DLD1 (cell line): ENCODE data around the gene FBXL22.
"Not testable (repeated sequence)": the region's sequence is repeated elsewhere in the genome, so short reads cannot be mapped to it uniquely, and the experiment has no call there.

Experiments used
- in situ Hi-C: cut with HindIII; loops from 2 replicates; pipeline ENCODE4 v1.10.0; 2017; ENCODE audit warnings: low sequenced_read_pairs

The FBXL22 gene

DNA sequence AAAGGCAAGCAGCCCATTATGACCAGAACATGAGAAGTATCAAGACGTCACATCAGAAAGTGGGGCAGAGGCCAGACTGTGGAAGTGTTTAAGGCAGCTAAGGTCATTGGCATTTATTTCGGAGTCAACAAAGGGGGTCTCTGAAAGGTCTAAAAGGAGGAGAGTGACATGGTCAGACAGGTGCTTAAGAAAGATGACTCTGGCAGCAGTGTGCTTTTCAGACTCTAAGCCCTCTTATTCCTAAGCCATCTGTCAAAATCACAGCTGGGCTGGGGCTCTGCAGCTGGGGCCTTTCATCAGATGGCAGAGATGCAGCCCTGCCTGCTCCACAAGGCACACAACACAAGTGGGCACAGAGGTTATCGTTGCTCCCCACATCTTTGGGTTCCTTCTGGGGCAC lies 14.0 kb downstream of the FBXL22 start:
- in situ Hi-C loops: no loop called here

DNA sequence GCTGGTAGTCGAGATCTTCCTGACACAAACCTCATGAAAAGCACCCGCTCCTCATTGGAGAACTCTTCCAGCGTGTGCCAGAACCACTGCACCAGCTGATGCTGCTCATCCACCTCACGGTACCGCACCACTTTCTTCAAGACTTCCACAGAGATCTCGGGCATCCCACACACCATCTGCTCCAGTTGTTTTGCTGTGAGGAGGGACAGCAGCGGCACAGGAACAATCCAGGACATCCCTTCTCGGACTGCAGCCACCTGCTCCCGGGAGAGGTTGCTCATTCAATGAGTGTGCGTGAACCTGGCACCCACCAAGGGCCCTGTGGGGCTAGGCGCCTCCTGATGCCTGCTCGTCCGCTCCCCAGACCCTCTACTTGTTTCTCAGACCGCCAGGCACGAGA lies 15.1 kb downstream of the FBXL22 start:
- in situ Hi-C loops: no loop called here

DNA sequence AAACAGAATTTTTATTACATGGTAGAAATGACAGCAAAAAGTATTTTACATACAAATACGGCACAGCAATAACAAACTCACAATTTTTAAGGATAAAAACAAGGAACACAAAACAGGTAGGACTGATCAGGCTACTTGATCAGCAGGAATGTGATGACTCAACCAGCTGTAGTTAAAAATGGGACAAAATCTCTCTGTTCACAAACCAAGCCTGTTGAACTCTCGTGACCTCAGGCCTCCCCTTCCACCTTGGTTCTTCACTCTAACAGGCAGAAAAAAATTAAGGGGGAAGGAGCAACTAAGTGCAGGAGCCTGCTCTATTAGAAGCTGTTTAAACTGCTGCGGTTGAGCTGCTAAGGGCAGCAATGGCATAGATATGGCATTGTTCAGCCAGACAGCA lies 18.7 kb downstream of the FBXL22 start:
- in situ Hi-C loops: no loop called here

DNA sequence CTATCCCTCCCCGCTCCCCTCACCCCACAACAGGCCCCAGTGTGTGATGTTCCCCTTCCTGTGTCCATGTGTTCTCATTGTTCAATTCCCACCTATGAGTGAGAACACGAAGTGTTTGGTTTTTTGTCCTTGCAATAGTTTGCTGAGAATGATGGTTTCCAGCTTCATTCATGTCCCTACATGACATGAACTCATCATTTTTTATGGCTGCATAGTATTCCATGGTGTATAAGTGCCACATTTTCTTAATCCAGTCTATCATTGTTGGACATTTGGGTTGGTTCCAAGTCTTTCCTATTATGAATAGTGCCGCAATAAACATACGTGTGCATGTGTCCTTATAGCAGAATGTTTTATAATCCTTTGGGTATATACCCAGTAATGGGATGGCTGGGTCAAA lies 20.0 kb downstream of the FBXL22 start:
- in situ Hi-C loops: not testable (repeated sequence)

DNA sequence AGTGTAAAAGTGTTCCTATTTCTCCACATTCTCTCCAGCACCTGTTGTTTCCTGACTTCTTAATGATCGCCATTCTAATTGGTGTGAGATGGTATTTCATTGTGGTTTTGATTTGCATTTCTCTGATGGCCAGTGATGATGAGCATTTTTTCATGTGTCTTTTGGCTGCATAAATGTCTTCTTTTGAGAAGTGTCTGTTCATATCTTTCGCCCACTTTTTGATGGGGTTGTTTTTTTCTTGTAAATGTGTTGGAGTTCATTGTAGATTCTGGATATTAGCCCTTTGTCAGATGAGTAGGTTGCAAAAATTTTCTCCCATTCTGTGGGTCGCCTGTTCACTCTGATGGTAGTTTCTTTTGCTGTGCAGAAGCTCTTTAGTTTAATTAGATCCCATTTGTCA lies 20.4 kb downstream of the FBXL22 start:
- in situ Hi-C loops: not testable (repeated sequence)

DNA sequence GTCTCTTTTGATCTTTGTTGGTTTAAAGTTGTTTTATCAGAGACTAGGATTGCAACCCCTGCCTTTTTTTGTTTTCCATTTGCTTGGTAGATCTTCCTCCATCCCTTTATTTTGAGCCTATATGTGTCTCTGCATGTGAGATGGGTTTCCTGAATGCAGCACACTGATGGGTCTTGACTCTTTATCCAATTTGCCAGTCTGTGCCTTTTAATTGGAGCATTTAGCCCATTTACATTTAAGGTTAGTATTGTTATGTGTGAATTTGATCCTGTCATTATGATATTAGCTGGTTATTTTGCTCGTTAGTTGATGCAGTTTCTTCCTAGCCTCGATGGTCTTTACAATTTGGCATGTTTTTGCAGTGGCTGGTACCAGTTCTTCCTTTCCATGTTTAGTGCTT lies 23.6 kb downstream of the FBXL22 start:
- in situ Hi-C loops: not testable (repeated sequence)

DNA sequence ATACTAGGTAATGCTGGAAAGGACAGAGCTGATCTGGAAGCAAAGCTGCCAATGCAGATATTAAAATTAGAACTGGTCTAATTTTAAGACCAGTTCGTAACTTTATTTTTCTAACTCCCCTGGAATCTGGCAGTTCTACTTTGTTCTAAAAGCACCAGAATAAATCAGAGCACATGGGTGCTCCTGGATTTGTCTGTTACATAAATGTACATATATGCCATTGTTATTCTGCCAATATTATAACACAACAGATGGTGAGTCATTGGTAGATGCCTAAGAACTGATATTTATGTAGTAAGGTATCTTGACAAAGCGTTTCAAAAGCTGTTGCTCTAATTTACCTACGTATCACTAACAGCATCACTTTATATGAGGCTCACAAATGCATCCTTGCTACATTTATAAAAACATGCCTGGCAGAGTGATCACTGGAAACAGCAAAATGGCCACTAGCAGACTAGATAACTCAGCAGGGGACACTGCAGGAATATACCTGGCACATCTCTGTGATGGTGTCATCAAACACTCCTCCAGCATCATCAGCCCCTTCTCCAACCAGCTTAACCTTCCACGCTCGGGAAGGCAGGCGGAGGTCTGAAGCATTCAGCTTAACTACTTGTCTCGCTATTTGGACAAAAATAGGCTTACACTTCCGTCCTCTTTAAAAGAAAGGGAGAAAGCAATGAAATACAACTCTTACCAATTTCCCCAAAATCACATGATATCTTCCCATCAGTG lies 26.2 kb downstream of the FBXL22 start:
- in situ Hi-C loops: no loop called here

DNA sequence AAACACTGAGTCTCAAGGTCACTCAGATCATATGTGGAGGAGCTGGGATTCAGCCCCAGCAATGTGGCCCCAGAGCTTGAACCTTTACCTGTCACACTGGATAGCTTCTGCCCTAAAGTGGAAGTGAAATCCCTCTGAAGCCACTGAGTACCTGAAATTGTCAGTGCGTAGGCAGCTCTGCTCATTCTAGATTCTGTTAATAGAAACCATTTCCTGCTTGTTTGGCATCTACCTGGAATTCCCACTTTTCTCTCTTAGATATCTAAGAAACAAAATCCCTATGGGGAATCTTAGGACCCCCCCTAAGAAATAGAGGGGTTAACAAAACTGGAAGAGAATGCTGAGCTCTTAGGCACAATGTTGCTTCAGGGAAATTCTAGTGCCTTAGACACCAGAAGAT lies 29.8 kb downstream of the FBXL22 start:
- in situ Hi-C loops: no loop called here

DNA sequence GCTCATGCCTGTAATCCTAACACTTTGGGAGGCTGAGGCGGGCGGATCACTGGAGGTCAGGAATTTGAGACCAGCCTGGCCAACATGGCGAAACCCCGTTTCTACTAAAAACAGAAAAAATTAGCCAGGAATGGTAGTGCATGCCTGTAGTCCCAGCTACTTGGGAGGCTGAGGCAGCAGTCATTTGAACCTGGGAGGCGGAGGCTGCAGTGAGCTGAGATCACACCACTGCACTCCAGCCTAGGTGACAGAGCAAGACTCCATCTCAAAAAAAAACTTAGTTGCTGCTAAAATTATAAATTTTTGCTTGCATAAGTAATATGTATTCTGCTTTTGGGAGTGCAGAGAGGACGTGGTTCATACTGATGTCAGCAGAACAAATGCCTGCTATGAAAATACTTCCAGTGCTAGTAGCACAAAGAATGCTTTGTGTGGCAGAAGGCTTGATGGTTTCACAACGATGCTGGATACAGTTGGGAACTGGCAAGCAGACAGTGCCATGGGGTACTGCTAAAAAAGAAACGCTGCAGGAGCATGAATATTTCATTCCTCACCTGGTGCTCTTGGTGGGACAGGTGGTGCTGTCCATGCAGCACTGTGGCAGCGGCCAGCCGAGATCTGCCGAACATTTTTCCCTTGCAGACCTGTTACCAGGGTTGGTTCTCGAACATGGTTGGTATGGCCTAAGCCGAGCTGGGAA lies 31.1 kb downstream of the FBXL22 start:
- in situ Hi-C loops: no loop called here

DNA sequence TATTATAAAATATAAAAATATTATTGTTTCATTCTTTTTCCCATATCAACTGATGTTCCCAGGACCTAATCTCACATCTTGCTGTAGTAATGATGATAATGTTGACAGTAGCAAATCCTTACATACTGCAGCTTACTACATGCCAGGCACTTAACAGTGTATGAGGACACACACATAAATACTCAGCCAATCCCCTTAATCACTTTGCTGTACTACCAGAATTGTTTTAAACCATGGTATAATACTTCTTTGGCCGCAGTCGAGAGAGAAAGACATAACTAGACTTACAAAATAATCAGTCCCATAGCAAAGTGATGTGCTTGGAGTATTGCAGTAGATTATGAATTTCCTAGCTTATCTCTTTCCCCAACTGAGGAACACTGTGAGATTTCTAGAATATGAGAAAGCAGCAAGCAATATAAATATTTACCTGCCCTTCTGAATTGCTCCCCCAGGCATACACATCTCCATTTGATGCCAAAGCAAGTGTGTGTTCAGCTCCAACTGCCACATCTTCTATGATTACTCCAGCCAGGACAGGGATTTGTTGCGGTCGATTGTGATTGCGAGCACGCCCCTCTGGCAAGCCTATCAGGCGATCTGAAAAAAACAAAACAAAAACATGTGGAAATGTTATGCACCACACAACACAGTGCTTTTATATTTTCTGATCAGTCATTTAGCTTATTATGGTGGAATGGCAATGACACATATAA lies 33.0 kb downstream of the FBXL22 start:
- in situ Hi-C loops: no loop called here

DNA sequence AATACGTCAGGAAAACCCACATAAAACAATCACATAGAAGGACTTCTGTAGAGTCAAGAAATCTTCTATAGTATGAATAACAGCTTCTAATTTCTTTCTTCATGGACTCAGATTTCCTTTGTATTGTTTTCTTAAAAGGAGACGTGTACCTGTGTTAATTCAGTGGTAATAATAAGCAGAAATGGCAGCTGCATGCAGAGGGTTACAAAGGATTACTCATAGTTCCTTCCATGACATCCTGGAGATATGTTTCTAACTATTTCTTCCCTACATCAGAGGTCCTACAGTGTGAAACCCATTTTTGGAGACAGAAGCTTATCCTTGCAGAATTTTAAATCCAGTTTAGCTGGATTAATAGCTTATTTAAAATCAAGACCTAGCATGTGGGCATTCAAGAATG lies 36.1 kb downstream of the FBXL22 start:
- in situ Hi-C loops: no loop called here

DNA sequence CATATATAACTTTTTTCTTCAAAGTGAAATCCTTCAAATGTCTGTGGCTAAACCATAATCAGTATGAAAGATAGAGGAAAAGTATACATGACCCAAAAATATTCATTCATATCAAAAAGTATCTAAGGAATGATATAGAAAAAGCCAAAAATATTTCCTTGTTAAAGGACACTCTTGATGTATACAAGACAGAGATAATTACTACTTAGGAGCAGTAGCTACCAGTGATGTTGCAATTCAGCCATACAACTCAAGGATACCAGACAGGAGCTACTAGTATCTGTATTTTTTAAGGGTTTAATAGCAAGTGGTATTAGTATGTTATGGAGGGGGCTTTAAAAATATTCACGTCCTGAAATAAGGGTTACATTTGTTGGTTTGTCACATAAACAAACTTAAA lies 37.0 kb downstream of the FBXL22 start:
- in situ Hi-C loops: no loop called here

DNA sequence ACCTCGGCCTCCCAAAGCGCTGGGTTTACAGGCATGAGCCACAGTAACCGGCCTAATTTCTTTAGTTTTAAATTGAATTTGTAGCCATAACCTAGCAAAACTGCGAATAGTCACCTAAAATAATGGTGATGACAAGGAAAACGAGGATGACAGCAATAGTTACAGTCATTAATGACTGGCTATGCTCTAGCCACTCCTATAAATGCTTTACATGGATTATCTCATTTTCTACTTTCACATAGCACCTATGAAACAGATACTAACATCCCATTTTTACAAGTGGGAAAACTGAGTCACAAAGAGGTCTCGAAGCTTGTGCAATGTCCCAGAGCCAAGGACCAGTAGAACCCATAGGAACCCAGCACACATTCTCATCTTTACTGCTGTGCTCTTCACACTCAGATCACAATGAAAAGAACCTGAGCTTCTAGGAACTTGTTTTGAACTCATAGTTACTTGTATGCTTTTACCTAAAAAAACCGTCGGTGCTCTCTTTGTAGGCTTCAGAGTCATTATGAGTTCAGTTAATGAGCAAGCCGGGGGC lies 39.4 kb downstream of the FBXL22 start:
- in situ Hi-C loops: no loop called here

DNA sequence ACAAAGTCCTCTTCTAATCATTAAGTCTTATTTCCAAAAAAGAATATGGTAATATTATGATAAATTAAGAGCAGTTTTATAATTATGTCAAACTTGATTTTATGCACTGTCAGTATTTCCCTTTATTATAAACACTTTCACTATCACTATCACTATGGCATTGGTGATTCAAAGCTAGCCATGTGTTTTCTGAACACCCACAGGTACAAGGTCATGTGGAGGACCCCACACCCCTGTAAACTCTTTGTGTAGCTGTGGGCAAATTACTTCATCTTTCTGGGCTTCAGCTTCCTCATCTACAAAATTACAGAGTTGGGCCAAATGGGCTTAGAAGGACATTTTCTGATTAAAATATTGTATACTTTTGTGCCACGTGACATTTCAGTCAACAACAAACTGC lies 41.7 kb downstream of the FBXL22 start:
- in situ Hi-C loops: no loop called here

DNA sequence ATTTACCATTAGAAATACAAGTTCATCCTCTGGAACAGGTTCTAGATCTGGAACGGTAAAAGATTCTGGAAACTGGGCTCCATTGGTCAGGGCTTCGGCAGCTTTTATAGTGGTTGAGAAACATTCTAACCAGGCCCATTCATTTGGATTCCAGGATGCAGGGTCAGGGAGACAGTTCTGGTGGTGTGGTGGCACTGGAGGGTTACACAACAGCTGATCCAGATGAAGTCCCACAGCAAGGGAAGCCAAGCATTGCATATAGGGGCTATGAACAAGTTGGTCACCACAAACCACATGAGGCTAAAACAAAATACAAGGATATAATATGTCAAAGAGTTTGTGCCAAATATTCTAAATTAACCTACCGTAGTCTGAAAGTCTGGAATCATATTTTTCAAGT lies 43.0 kb downstream of the FBXL22 start:
- in situ Hi-C loops: no loop called here
